Stimulated activated CD8-positive, alpha-beta memory T cell treated with anti-CD3 and anti-CD28 coated beads, Interleukin-15, amount 100 ng/mL, for 48 hours (primary cell): ENCODE data around the gene PSMB3.

Experiments used
- DNase-seq, 2 donors: peaks; one replicate each; pipeline ENCODE4 v3.0.0-alpha.2; 2020; ENCODE audit warnings: low read depth in 2 of 2

The PSMB3 gene

GRCh38 chr17:38752308-38753070 lies at the start of gene PSMB3:
Gene PSMB3 (plus strand): TSS chr17:38752741. CDS start chr17:38752827, 86 bp downstream.
- peak; percentile 97 to 98 for DNase-seq

GRCh38 chr17:38702916-38703741 lies 49.4 kb upstream of the PSMB3 start:
- peak in 1 of 2 donors; percentile 31 for DNase-seq

- DNase-seq = peak; percentile 83 to 86
Observed at GRCh38 chr17:38703742-38704605, 48.6 kb upstream of the PSMB3 start.

- peak; percentile 55 to 60 for DNase-seq
Observed at GRCh38 chr17:38704606-38705522, 47.7 kb upstream of the PSMB3 start, which contains the start of gene MLLT6. Gene MLLT6 (plus strand): TSS chr17:38705273. CDS start chr17:38705633, 360 bp downstream.

- no peak for DNase-seq
Observed at GRCh38 chr17:38705523-38705802, 47.1 kb upstream of the PSMB3 start.

- no peak for DNase-seq
Observed at GRCh38 chr17:38705803-38706504, 46.6 kb upstream of the PSMB3 start.

- DNase-seq = no peak
Observed at GRCh38 chr17:38706505-38707216, 45.9 kb upstream of the PSMB3 start.

GRCh38 chr17:38707678-38708351 lies 44.7 kb upstream of the PSMB3 start:
- no peak for DNase-seq

GRCh38 chr17:38709104-38709820 lies 43.3 kb upstream of the PSMB3 start:
- no peak for DNase-seq

GRCh38 chr17:38709864-38710603 lies 42.5 kb upstream of the PSMB3 start:
- DNase-seq = no peak

- no peak for DNase-seq
Observed at GRCh38 chr17:38710604-38710962, 42.0 kb upstream of the PSMB3 start.

GRCh38 chr17:38710985-38711384 lies 41.6 kb upstream of the PSMB3 start:
- no peak for DNase-seq

GRCh38 chr17:38711792-38712571 lies 40.6 kb upstream of the PSMB3 start:
- DNase-seq = no peak

GRCh38 chr17:38712593-38712992 lies 39.9 kb upstream of the PSMB3 start:
- DNase-seq = no peak

- no peak for DNase-seq
Observed at GRCh38 chr17:38713456-38714075, 39.0 kb upstream of the PSMB3 start.

GRCh38 chr17:38715216-38715943 lies 37.2 kb upstream of the PSMB3 start:
- no peak for DNase-seq
